GM12801 (cell line): ENCODE results near the gene TMA7.

ENCODE experiments used
- CTCF ChIP-seq: IDR thresholded peaks from one replicate; pipeline ENCODE4 v1.5.1; 2011; ENCODE audit warnings: control low read depth; ENCODE audit not compliant: insufficient read length; ENCODE audit errors: extremely low read depth

The TMA7 gene

GRCh38 chr3:48476426-48477053 is 36.5 kb downstream of the TMA7 start:
- no peak for TF ChIP-seq CTCF

- TF ChIP-seq CTCF: no peak
Observed at GRCh38 chr3:48477959-48478520, 38.0 kb downstream of the TMA7 start.

- no peak for TF ChIP-seq CTCF
Observed at GRCh38 chr3:48478626-48479555, 38.8 kb downstream of the TMA7 start.

DNA sequence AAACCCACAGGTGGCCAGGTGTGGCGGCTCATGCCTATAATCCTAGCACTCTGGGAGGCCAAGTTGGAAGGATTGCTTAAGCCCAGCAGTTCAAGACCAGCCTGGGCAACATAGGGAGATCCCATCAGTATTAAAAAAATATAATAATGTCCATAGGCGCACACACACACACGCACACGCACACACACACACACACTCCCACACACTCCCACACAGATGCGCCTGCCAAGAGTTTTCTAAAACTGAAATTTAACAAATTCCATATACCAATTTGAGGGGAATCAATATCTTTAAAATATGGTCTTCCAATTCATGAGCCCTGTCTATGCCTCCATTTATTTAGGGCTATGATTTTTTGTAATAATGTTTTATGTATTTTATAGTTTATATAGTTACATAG is 46.9 kb downstream of the TMA7 start:
- TF ChIP-seq CTCF: no peak

- no peak for TF ChIP-seq CTCF
Observed at GRCh38 chr3:48492461-48493202, 52.6 kb downstream of the TMA7 start.

- TF ChIP-seq CTCF: no peak
Observed at GRCh38 chr3:48493203-48493501, 53.1 kb downstream of the TMA7 start.
